WERI-Rb-1 (cell line): ENCODE data around the gene KIRREL3.

ENCODE experiments used
- DNase-seq: peaks from one replicate; pipeline ENCODE4 v3.0.0-alpha.2; 2020
- H3K27ac ChIP-seq: fragments of 250-450 bp; sonication (Bioruptor Pico); 2 replicates; pipeline ENCODE4 v1.5.1; 2020; ENCODE audit warnings: mild to moderate bottlenecking, moderate library complexity
- H3K27me3 ChIP-seq: fragments of 250-450 bp; sonication (Bioruptor Pico); 2 replicates; pipeline ENCODE4 v1.5.1; 2021; ENCODE audit warnings: mild to moderate bottlenecking, low read depth, moderate library complexity; ENCODE audit not compliant: insufficient read depth, severe bottlenecking
- H3K36me3 ChIP-seq: fragments of 250-450 bp; sonication (Bioruptor Pico); 2 replicates; pipeline ENCODE4 v1.5.1; 2020; ENCODE audit warnings: mild to moderate bottlenecking, moderate library complexity
- H3K4me3 ChIP-seq: 2 replicates; pipeline ENCODE4 v1.5.1; 2011; ENCODE audit warnings: low read depth, mild to moderate bottlenecking, control low read depth, low read length
- H3K9me3 ChIP-seq: fragments of 250-450 bp; sonication (Bioruptor Pico); 2 replicates; pipeline ENCODE4 v1.5.1; 2021; ENCODE audit warnings: mild to moderate bottlenecking, moderate library complexity; ENCODE audit not compliant: severe bottlenecking
- TF ChIP-seq, protein P1 (sequence below): IDR thresholded peaks from 2 replicates; pipeline ENCODE4 v1.5.1; 2011; ENCODE audit warnings: low read depth, mild to moderate bottlenecking, control low read depth, inconsistent platforms, low read length

KIRREL3 gene

DNA sequence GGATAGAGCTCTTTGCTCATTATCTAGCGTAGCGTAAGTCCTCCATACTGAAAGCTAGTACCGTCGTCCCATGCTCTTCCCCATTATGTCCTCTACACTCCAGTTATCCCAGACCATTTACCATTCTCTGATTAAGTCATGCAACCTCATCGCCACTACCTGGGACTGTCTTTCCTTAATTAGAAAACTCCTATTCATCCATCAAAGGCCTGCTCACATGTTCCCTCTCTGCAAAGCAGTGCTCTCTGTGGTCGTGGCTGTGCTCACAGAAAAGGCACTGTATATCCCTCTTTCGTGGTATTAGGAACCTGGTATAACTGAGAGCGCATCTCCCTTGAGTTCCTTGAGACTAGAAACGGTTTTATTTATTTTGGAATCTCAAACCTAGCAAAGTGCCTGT is 253.3 kb downstream of the KIRREL3 start:
- H3K36me3 ChIP-seq: no peaks in the 10 kb centered on the region
- TF ChIP-seq, protein P1, sequence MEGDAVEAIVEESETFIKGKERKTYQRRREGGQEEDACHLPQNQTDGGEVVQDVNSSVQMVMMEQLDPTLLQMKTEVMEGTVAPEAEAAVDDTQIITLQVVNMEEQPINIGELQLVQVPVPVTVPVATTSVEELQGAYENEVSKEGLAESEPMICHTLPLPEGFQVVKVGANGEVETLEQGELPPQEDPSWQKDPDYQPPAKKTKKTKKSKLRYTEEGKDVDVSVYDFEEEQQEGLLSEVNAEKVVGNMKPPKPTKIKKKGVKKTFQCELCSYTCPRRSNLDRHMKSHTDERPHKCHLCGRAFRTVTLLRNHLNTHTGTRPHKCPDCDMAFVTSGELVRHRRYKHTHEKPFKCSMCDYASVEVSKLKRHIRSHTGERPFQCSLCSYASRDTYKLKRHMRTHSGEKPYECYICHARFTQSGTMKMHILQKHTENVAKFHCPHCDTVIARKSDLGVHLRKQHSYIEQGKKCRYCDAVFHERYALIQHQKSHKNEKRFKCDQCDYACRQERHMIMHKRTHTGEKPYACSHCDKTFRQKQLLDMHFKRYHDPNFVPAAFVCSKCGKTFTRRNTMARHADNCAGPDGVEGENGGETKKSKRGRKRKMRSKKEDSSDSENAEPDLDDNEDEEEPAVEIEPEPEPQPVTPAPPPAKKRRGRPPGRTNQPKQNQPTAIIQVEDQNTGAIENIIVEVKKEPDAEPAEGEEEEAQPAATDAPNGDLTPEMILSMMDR: no peak
- DNase-seq: no peak
- no peak overlapping the region for H3K4me3 ChIP-seq
- no peaks in the 10 kb centered on the region for H3K9me3 ChIP-seq
- H3K27ac ChIP-seq: no peak overlapping the region
- no peaks in the 10 kb centered on the region for H3K27me3 ChIP-seq

DNA sequence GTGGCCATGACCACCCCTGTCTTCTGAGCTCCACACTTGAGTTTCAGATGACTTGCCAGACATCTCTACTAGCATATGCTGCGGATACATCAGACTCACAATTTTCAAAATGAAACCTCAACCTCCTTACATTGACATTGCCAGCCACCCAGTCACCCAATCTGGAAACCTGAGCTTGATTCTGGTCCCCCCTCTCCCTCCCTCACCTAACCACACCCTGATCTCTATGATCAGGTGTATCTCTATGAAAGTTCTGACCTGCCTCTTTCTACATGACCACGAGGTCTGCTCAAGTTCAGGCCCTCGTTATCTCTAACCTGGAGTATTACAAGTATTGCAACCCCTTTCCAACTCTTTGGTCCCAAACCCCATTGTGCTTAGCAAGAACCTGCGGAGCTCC is 254.1 kb downstream of the KIRREL3 start:
- no peaks in the 10 kb centered on the region for H3K9me3 ChIP-seq
- DNase-seq: no peak
- no peaks in the 10 kb centered on the region for H3K36me3 ChIP-seq
- TF ChIP-seq, protein P1: no peak
- no peak overlapping the region for H3K4me3 ChIP-seq
- H3K27me3 ChIP-seq: no peaks in the 10 kb centered on the region
- H3K27ac ChIP-seq: no peak overlapping the region

DNA sequence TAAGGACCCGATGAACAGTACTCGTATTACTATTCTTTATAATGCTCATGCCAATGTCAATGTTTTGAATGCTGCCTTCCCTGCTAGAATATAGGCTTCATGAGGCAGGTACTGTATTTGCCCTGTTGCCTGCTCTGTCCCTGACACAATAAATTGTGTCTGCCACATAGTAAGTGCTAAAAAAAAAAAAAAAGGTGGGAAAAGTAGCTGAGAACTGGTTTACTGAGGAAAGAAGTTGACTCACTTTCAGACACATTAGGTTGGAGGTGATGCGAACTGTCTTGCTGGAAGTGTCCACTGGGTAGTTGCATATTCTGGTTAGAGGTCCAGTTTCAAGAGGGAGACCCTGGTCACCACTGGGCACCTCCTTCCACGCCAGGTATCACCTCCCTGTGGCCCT is 255.9 kb downstream of the KIRREL3 start:
- no peak overlapping the region for H3K27ac ChIP-seq
- H3K9me3 ChIP-seq: no peaks in the 10 kb centered on the region
- no peaks in the 10 kb centered on the region for H3K27me3 ChIP-seq
- TF ChIP-seq, protein P1: no peak
- no peak overlapping the region for H3K4me3 ChIP-seq
- no peaks in the 10 kb centered on the region for H3K36me3 ChIP-seq
- no peak for DNase-seq

DNA sequence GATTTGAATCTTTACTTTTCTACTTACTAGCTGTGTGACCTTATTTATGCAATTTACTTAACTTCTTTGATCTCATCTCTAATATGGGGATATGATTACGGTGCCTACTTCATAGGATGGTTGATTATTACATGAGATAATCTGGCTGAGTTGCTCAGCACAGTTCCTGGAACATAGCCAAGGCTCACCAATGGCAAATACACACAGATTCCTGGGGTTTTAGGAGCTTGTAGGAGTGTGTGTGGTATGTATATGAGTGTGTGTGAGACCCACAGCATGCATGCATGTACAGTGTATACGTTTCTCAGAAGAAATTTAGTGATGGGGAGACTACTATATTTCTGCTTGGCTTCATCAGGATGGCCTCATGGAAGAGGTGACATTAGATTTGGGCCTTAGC is 256.9 kb downstream of the KIRREL3 start:
- Histone ChIP-seq H3K27me3 (no peaks in the 10 kb centered on the region), H3K27ac (no peak overlapping the region), H3K4me3 (no peak overlapping the region), H3K9me3 (no peaks in the 10 kb centered on the region), H3K36me3 (no peaks in the 10 kb centered on the region)
- TF ChIP-seq, protein P1: no peak
- no peak for DNase-seq

DNA sequence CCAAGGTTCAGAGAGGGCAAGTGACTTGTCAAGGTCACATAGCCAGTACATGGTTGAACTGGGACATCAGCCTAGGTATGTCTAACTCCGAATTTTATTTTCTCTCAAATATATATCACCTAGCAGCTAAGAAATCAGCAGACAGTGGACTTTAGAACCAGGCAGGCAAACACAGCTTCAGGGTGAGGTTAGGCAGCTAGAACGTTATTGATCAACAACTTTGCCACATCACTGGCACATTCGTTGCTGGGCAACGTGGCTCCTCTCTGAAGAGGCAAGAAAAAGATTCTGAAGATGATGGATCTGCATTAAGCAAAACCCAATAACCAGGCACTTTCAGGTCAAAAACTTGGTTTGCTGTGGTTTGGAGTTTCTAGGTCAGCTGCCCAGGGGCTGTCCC is 258.0 kb downstream of the KIRREL3 start:
- no peaks in the 10 kb centered on the region for H3K27me3 ChIP-seq
- TF ChIP-seq, protein P1: no peak
- H3K9me3 ChIP-seq: no peaks in the 10 kb centered on the region
- no peak overlapping the region for H3K4me3 ChIP-seq
- no peaks in the 10 kb centered on the region for H3K36me3 ChIP-seq
- H3K27ac ChIP-seq: no peak overlapping the region
- no peak for DNase-seq

DNA sequence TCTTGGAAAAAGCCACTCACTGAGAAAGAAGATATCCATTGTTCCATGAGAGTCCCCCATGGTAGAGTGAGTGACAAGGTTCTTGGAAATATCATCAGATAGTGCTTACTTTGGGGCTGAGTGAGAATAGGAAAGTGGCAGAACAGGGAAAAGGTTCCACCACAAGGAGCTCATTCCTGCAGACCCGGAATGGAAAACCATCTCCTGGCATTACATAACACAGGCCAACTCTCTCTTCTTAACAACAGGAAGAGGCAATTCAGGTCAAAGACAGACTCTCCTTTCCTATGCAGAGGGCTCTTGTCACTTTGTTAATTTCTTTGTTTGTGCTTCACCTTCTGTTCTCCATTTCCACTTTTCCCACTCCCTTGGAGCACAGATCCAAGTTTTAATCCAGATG is 259.7 kb downstream of the KIRREL3 start:
- TF ChIP-seq, protein P1: no peak
- Histone ChIP-seq H3K4me3 (no peak overlapping the region), H3K27ac (no peak overlapping the region), H3K9me3 (no peaks in the 10 kb centered on the region), H3K36me3 (no peaks in the 10 kb centered on the region), H3K27me3 (no peaks in the 10 kb centered on the region)
- DNase-seq: no peak
